ENCODE results near the gene PIGS. TPM values are rescaled to one million over a fixed set of nuclear protein-coding genes. Genes with fewer than 3 reads are reported as not detected.

Gene PIGS
- total and polyA plus RNA-seq, 9 of the 15 experiments (the other 6 are each of a cell fraction or from before 2014, with no cell fraction given): 47.5 to 138 (median 57.6) TPM

- TF ChIP-seq DDX20 (tag; IDR thresholded peaks at IDR 0.05; ENCODE audit: low read depth) (no peak), ZNF318 (IDR thresholded peaks at IDR 0.05; ENCODE audit: borderline replicate concordance in 1 of 2, low read depth in 1 of 2) (no peak), ESRRB (CRISPR knock-in tag; IDR thresholded peaks at IDR 0.05; ENCODE audit: borderline replicate concordance) (no peak), JUN (IDR thresholded peaks at IDR 0.05; ENCODE audit: borderline replicate concordance, low read depth, low read length) (no peak), JUN (CRISPR knock-in tag; IDR thresholded peaks at IDR 0.05; ENCODE audit: borderline replicate concordance) (no peak), SMC3 (conservative IDR thresholded peaks at IDR 0.05; ENCODE audit: insufficient read depth, low read depth, low read length) (no peak), CCNT2 (IDR thresholded peaks at IDR 0.05; ENCODE audit: borderline replicate concordance, extremely low read depth, insufficient read length, low read depth, low read length) (peak; percentile 61), ZNF830 (CRISPR knock-in tag; IDR thresholded peaks at IDR 0.05) (0 out of 2 replicates have a peak, but pooled peaks have one; percentile 41), CREB3L1 (IDR thresholded peaks at IDR 0.05; ENCODE audit: borderline replicate concordance, low read depth) (no peak), ZSCAN29 (IDR thresholded peaks at IDR 0.05) (no peak), ZNF224 (CRISPR knock-in tag; IDR thresholded peaks at IDR 0.05) (no peak), THAP7 (CRISPR knock-in tag; IDR thresholded peaks at IDR 0.05) (no peak), NRF1 (conservative IDR thresholded peaks at IDR 0.05 in 1 of 2, IDR thresholded peaks at IDR 0.05 in 1 of 2) (peak; percentile 74 to 76)
Observed at GRCh38 chr17:28552176-28552999, 18.9 kb downstream of the PIGS start, which contains the start of gene UNC119 (continued).
